C4-2B (cell line): ENCODE data around the gene DENND2D.

Experiments used
- CTCF ChIP-seq: fragments of 450-650 bp; conservative IDR thresholded peaks from 2 replicates; pipeline ENCODE4 v1.5.1; 2017; ENCODE audit warnings: mild to moderate bottlenecking
- ZFX ChIP-seq: fragments of 450-650 bp; IDR thresholded peaks from 2 replicates; pipeline ENCODE4 v1.6.1; 2017

- TF ChIP-seq CTCF, result no peak
- TF ChIP-seq ZFX, result no peak
Measured at GRCh38 chr1:111176678-111177077, 23.8 kb downstream of the DENND2D start.
